Mucosa of gallbladder (tissue), 1 donor: ENCODE results near the gene NCMAP. TPM values are rescaled to one million over a fixed set of nuclear protein-coding genes. Genes with fewer than 3 reads are reported as not detected.

Experiments
- DNase-seq: peaks from one replicate; pipeline ENCODE4 v3.0.0-alpha.2; 2020; ENCODE audit warnings: low spot score
- total RNA-seq: library from RNA; stranded (reverse); gene quantifications from one replicate; pipeline ENCODE4 v1.2.1, GENCODE V29; 2021
- donor health status: DM: no; HTN: no; CAD: no.

NCMAP gene
- total RNA-seq, 1 donor from 2014 or later = 27.2 TPM

GRCh38 chr1:24621121-24621520 lies 65.2 kb downstream of the NCMAP start:
- DNase-seq = no peak

- DNase-seq = no peak
These were observed 66.3 kb downstream of the NCMAP start for GRCh38 chr1:24622218-24622617.

- no peak for DNase-seq
These were observed 76.9 kb downstream of the NCMAP start for GRCh38 chr1:24632832-24633175.

- no peak for DNase-seq
These were observed 79.4 kb downstream of the NCMAP start for GRCh38 chr1:24635195-24635843.

GRCh38 chr1:24636661-24637357 lies 80.9 kb downstream of the NCMAP start:
- no peak for DNase-seq

GRCh38 chr1:24639094-24639493 lies 83.2 kb downstream of the NCMAP start:
- DNase-seq = no peak

GRCh38 chr1:24639881-24640280 lies 84.0 kb downstream of the NCMAP start:
- DNase-seq = no peak

GRCh38 chr1:24640288-24640687 lies 84.4 kb downstream of the NCMAP start:
- DNase-seq = no peak

- peak; percentile 25 for DNase-seq
These were observed 85.8 kb downstream of the NCMAP start for GRCh38 chr1:24641646-24642151.

GRCh38 chr1:24642481-24643362 lies 86.8 kb downstream of the NCMAP start, which contains the start of gene SRRM1:
Gene SRRM1, plus strand, starts transcription at chr1:24643302. Its CDS starts 25 bp downstream, at chr1:24643327.
- peak; percentile 100 for DNase-seq

GRCh38 chr1:24643363-24644099 lies 87.6 kb downstream of the NCMAP start:
- DNase-seq = peak; percentile 16

GRCh38 chr1:24644100-24644384 lies 88.2 kb downstream of the NCMAP start:
- DNase-seq = no peak

GRCh38 chr1:24648919-24649318 lies 93.0 kb downstream of the NCMAP start:
- DNase-seq = no peak

- no peak for DNase-seq
These were observed 96.5 kb downstream of the NCMAP start for GRCh38 chr1:24652382-24652781.

GRCh38 chr1:24654010-24654409 lies 98.1 kb downstream of the NCMAP start:
- DNase-seq = no peak

- DNase-seq = no peak
These were observed 100.2 kb downstream of the NCMAP start for GRCh38 chr1:24656046-24656445.

- DNase-seq = no peak
These were observed 101.9 kb downstream of the NCMAP start for GRCh38 chr1:24657781-24658180.

Other genes starting within 250 kb of the NCMAP start
- 1.4 TPM for gene GRHL3, start 236.7 kb upstream of the NCMAP start, total RNA-seq
- gene STPG1, start 142.3 kb upstream of the NCMAP start, total RNA-seq = 10.8 TPM
- gene NIPAL3, start 140.3 kb upstream of the NCMAP start, total RNA-seq = 57.4 TPM
- 19.1 TPM for gene RCAN3, start 53.3 kb upstream of the NCMAP start, total RNA-seq
- gene SRRM1, start 87.2 kb downstream of the NCMAP start, total RNA-seq = 84.3 TPM
- gene CLIC4, start 189.4 kb downstream of the NCMAP start, total RNA-seq = 204 TPM